OCI-LY7 (cell line): ENCODE results near the gene MYOZ2.

ENCODE experiments used
- EZH2phosphoT487 ChIP-seq: fragments of 200-600 bp; sonication (generic); IDR thresholded peaks from 2 replicates; pipeline ENCODE4 v1.6.1; 2018; ENCODE audit warnings: low read depth, borderline replicate concordance, mild to moderate bottlenecking, mixed run types, antibody characterized with exemption, low read length, moderate library complexity, mixed read lengths
- TF ChIP-seq, protein P1 (sequence below): fragments of 200-600 bp; sonication (generic); conservative IDR thresholded peaks from 2 replicates; pipeline ENCODE4 v1.5.1; 2014; ENCODE audit warnings: mild to moderate bottlenecking, antibody characterized with exemption, low read length, moderate library complexity, mixed read lengths

DNA sequence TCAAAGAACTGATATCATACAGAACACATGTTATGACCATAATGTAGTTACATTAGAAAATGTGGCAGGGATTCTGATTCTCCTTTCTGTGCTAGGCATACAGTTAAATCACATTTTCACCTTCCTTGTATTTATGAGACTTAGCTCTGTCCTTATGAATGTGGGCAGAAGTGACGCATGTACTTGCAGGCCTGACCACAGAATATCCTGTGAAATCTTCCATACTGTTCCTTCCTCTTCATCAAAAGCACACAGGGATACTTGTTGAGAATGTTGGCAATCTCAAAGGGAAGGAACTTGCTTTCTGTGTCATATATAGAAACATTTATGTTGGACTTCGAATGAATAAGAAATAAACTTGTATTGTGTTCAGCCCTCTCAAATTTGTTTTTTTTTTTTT is 17.2 kb upstream of the MYOZ2 start:
- TF ChIP-seq, protein P1, sequence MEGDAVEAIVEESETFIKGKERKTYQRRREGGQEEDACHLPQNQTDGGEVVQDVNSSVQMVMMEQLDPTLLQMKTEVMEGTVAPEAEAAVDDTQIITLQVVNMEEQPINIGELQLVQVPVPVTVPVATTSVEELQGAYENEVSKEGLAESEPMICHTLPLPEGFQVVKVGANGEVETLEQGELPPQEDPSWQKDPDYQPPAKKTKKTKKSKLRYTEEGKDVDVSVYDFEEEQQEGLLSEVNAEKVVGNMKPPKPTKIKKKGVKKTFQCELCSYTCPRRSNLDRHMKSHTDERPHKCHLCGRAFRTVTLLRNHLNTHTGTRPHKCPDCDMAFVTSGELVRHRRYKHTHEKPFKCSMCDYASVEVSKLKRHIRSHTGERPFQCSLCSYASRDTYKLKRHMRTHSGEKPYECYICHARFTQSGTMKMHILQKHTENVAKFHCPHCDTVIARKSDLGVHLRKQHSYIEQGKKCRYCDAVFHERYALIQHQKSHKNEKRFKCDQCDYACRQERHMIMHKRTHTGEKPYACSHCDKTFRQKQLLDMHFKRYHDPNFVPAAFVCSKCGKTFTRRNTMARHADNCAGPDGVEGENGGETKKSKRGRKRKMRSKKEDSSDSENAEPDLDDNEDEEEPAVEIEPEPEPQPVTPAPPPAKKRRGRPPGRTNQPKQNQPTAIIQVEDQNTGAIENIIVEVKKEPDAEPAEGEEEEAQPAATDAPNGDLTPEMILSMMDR, result no peak
- no peak for TF ChIP-seq EZH2phosphoT487
